CD14-positive monocyte (primary cell): ENCODE data around the gene KLHL41. TPM values are rescaled to one million over a fixed set of nuclear protein-coding genes. Genes with fewer than 3 reads are reported as not detected.

Source experiments
- DNase-seq, 3 donors: peaks; one replicate each; pipeline ENCODE4 v3.0.0-alpha.2; 2011 to 2022
- H2AFZ ChIP-seq: 2 replicates; pipeline ENCODE4 v1.6.0; 2012; ENCODE audit warnings: mild to moderate bottlenecking, low read depth, low read length, inconsistent platforms; ENCODE audit not compliant: insufficient read depth, poor library complexity, severe bottlenecking
- H3K27ac ChIP-seq, 2 donors: 1 replicate in 1 of 2; 2 replicates in 1 of 2; pipeline ENCODE4 v1.5.1; 2012 to 2013; ENCODE audit warnings: low read length in 2 of 2, control low read depth in 1 of 2, inconsistent platforms in 1 of 2, low read depth in 1 of 2, mild to moderate bottlenecking in 1 of 2
- H3K27me3 ChIP-seq, 2 donors: one replicate each; pipeline versions ENCODE4 v1.6.0 to v1.6.1; 2011 to 2013; ENCODE audit warnings: low read length in 2 of 2; ENCODE audit not compliant: control insufficient read depth in 2 of 2, insufficient read depth in 2 of 2
- H3K36me3 ChIP-seq, 2 donors: replicated peaks in 1 of 2; 1 replicate in 1 of 2; 2 replicates in 1 of 2; pipeline versions ENCODE4 v1.5.1 to v1.6.1; 2012 to 2013; ENCODE audit warnings: low read length in 2 of 2, control low read depth in 1 of 2, inconsistent platforms in 1 of 2, mild to moderate bottlenecking in 1 of 2; ENCODE audit not compliant: insufficient read depth in 2 of 2, control insufficient read depth in 1 of 2
- H3K4me1 ChIP-seq, 2 donors: 1 replicate in 1 of 2; 2 replicates in 1 of 2; pipeline versions ENCODE4 v1.5.1 to v1.6.1; 2012 to 2013; ENCODE audit warnings: low read length in 2 of 2, control low read depth in 1 of 2, inconsistent platforms in 1 of 2, mild to moderate bottlenecking in 1 of 2, moderate library complexity in 1 of 2; ENCODE audit not compliant: insufficient read depth in 2 of 2, control insufficient read depth in 1 of 2
- H3K4me2 ChIP-seq: replicated peaks from 2 replicates; pipeline ENCODE3; 2012; ENCODE audit warnings: low read length, moderate library complexity, mild to moderate bottlenecking; ENCODE audit not compliant: poor library complexity, severe bottlenecking; ENCODE audit errors: extremely low read depth
- H3K4me3 ChIP-seq, 3 experiments: fragments of 200-600 bp in 1 of 3; sonication (generic) in 1 of 3; replicated peaks in 1 of 3; 1 replicate in 2 of 3; 2 replicates in 1 of 3; pipeline ENCODE4 v1.5.1; 2011 to 2013; ENCODE audit warnings: low read length in 3 of 3, mild to moderate bottlenecking in 3 of 3, control low read depth in 2 of 3, low read depth in 2 of 3, inconsistent platforms in 1 of 3, moderate library complexity in 1 of 3
- H3K79me2 ChIP-seq: 2 replicates; pipeline ENCODE4 v1.6.0; 2012; ENCODE audit warnings: mild to moderate bottlenecking, control low read depth, inconsistent platforms, low read length, moderate library complexity; ENCODE audit not compliant: insufficient read depth
- H3K9ac ChIP-seq: 2 replicates; pipeline ENCODE4 v1.6.0; 2017; ENCODE audit warnings: low read length, mild to moderate bottlenecking; ENCODE audit not compliant: insufficient read depth, poor library complexity, severe bottlenecking
- H3K9me3 ChIP-seq, 2 donors: replicated peaks in 1 of 2; 1 replicate in 1 of 2; 2 replicates in 1 of 2; pipeline versions ENCODE4 v1.5.1 to v1.6.1; 2012 to 2013; ENCODE audit warnings: low read length in 2 of 2, control low read depth in 1 of 2; ENCODE audit not compliant: control insufficient read depth in 1 of 2, insufficient read depth in 1 of 2
- H4K20me1 ChIP-seq: 2 replicates; pipeline ENCODE4 v1.6.0; 2012; ENCODE audit warnings: mild to moderate bottlenecking, low read length, control low read depth, moderate library complexity; ENCODE audit not compliant: insufficient read depth
- H3K27ac Mint-ChIP-seq, 7 donors: one replicate each; pipeline ENCODE4 v1.8.0; 2020; ENCODE audit warnings: mild to moderate bottlenecking in 7 of 7, mixed read lengths in 7 of 7, moderate library complexity in 6 of 7, inconsistent platforms in 2 of 7
- H3K27me3 Mint-ChIP-seq, 3 donors: one replicate each; pipeline ENCODE4 v1.8.0; 2021 to 2022; ENCODE audit warnings: low read depth in 3 of 3, mild to moderate bottlenecking in 3 of 3, mixed read lengths in 3 of 3, moderate library complexity in 3 of 3, inconsistent platforms in 1 of 3
- H3K36me3 Mint-ChIP-seq, 2 donors: one replicate each; pipeline ENCODE4 v1.8.0; 2020; ENCODE audit warnings: mixed read lengths in 2 of 2, inconsistent platforms in 1 of 2, mild to moderate bottlenecking in 1 of 2
- H3K4me1 Mint-ChIP-seq: one replicate; pipeline ENCODE4 v1.8.0; 2020; ENCODE audit warnings: mild to moderate bottlenecking, mixed read lengths
- H3K4me3 Mint-ChIP-seq, 2 donors: one replicate each; pipeline ENCODE4 v1.8.0; 2020; ENCODE audit warnings: mild to moderate bottlenecking in 2 of 2, mixed read lengths in 2 of 2, moderate library complexity in 1 of 2
- H3K9me3 Mint-ChIP-seq, 7 donors: one replicate each; pipeline ENCODE4 v1.8.0; 2020 to 2022; ENCODE audit warnings: mixed read lengths in 7 of 7, mild to moderate bottlenecking in 6 of 7, moderate library complexity in 6 of 7, inconsistent platforms in 2 of 7
- CTCF ChIP-seq: fragments of 200-600 bp; IDR thresholded peaks from one replicate; pipeline ENCODE4 v1.8.0; 2022; ENCODE audit warnings: antibody characterized with exemption, mild to moderate bottlenecking
- WGBS: methylation state at CpG from one replicate; pipeline ENCODE4 v1.1.5; 2013; ENCODE audit warnings: missing lambda C conversion rate; ENCODE audit not compliant: insufficient coverage; 5-methylcytosine and 5-hydroxymethylcytosine counted together
- intact Hi-C, 2 donors: fragments of 100-400 bp; cut with micrococcal nuclease; formaldehyde crosslinking; loops; one replicate each; pipeline versions ENCODE4 v1.15.0 to v1.15.1; 2023
- polyA plus RNA-seq, 3 donors: library from polyadenylated mRNA; depleted of rRNA in 1 of 3; unstranded in 2 of 3; stranded (reverse) in 1 of 3; fragments of 300-500 nt in 2 of 3; fragments of >200 nt in 1 of 3; fragmentation: Illumina TruSeq in 2 of 3; gene quantifications; 1 replicate in 2 of 3; 2 replicates in 1 of 3; pipeline ENCODE4 v1.2.3, GENCODE V29; 2012 to 2021

The KLHL41 gene
- polyA plus RNA-seq, 3 donors: not detected

- H3K4me3 ChIP-seq: no peak overlapping the region
- intact Hi-C loops: loop anchor here (10.0 kb wide), 1 partner anchor 404 kb away; no protein-coding TSS in a partner anchor
- no peaks in the 10 kb centered on the region for H3K9me3 ChIP-seq
- H2AFZ ChIP-seq: no peak overlapping the region
- no peaks in the 10 kb centered on the region for H4K20me1 ChIP-seq
- H3K27me3 ChIP-seq: no peaks in the 10 kb centered on the region
- no peaks in the 10 kb centered on the region for H3K79me2 ChIP-seq
- Mint-ChIP-seq H3K27ac (no peak overlapping the region), H3K4me1 (no peaks in the 10 kb centered on the region), H3K27me3 (peaks cover 0 to 3% (median 0%) of the 10 kb centered on the region in 3 donors), H3K36me3 (no peaks in the 10 kb centered on the region), H3K9me3 (no peaks in the 10 kb centered on the region), H3K4me3 (no peak overlapping the region)
- no peaks in the 10 kb centered on the region for H3K4me1 ChIP-seq
- no peak for DNase-seq
- no peak for TF ChIP-seq CTCF
- H3K27ac ChIP-seq: no peak overlapping the region
- H3K36me3 ChIP-seq: no peaks in the 10 kb centered on the region
- H3K4me2 ChIP-seq: no peak overlapping the region
- H3K9ac ChIP-seq: no peak overlapping the region
These were observed 11.4 kb downstream of the KLHL41 start for GRCh38 chr2:169520896-169521295.

- TF ChIP-seq CTCF: no peak
- H3K27me3 ChIP-seq: no peaks in the 10 kb centered on the region
- H3K36me3 Mint-ChIP-seq: peaks cover 1 to 5% of the 10 kb centered on the region in 2 donors
- H3K4me3 Mint-ChIP-seq: no peak overlapping the region
- no peaks in the 10 kb centered on the region for H3K79me2 ChIP-seq
- H3K36me3 ChIP-seq: no peaks in the 10 kb centered on the region
- no peak overlapping the region for H3K9ac ChIP-seq
- H3K4me1 Mint-ChIP-seq: no peaks in the 10 kb centered on the region
- no peaks in the 10 kb centered on the region for H4K20me1 ChIP-seq
- H3K4me3 ChIP-seq: no peak overlapping the region
- no peaks in the 10 kb centered on the region for H3K9me3 ChIP-seq
- H3K27ac Mint-ChIP-seq: no peak overlapping the region
- intact Hi-C loops: loop anchor here (10.0 kb wide), 1 partner anchor 401 kb away; no protein-coding TSS in a partner anchor
- no peak for DNase-seq
- no peak overlapping the region for H2AFZ ChIP-seq
- WGBS: no CpG with 5 or more reads among the region's 5 CpGs
- H3K9me3 Mint-ChIP-seq: no peaks in the 10 kb centered on the region
- H3K4me2 ChIP-seq: no peak overlapping the region
- peaks cover 0 to 3% (median 0%) of the 10 kb centered on the region in 3 donors for H3K27me3 Mint-ChIP-seq
- no peaks in the 10 kb centered on the region for H3K4me1 ChIP-seq
- no peak overlapping the region for H3K27ac ChIP-seq
These were observed 14.2 kb downstream of the KLHL41 start for GRCh38 chr2:169523681-169524080.
